BE2C (cell line): Measurements from ENCODE around the gene RASL12.

Source experiments
- DNase-seq: peaks from one replicate; pipeline ENCODE4 v3.0.0-alpha.2; 2020
- H3K27me3 ChIP-seq: fragments of 250-450 bp; sonication (Bioruptor Pico); 2 replicates; pipeline ENCODE4 v1.5.1; 2020; ENCODE audit warnings: mild to moderate bottlenecking
- H3K36me3 ChIP-seq: fragments of 250-450 bp; sonication (Bioruptor Pico); 2 replicates; pipeline ENCODE4 v1.5.1; 2020; ENCODE audit warnings: mild to moderate bottlenecking
- H3K4me1 ChIP-seq: fragments of 250-450 bp; sonication (Bioruptor Pico); 2 replicates; pipeline ENCODE4 v1.5.1; 2020
- H3K4me3 ChIP-seq: 2 replicates; pipeline ENCODE4 v1.5.1; 2011; ENCODE audit warnings: low read depth, low read length
- H3K9me3 ChIP-seq: fragments of 250-450 bp; sonication (Bioruptor Pico); 2 replicates; pipeline ENCODE4 v1.5.1; 2020
- TF ChIP-seq, protein P1 (sequence below): IDR thresholded peaks from 2 replicates; pipeline ENCODE4 v1.5.1; 2012; ENCODE audit warnings: mild to moderate bottlenecking, low read depth, low read length

The RASL12 gene

DNA sequence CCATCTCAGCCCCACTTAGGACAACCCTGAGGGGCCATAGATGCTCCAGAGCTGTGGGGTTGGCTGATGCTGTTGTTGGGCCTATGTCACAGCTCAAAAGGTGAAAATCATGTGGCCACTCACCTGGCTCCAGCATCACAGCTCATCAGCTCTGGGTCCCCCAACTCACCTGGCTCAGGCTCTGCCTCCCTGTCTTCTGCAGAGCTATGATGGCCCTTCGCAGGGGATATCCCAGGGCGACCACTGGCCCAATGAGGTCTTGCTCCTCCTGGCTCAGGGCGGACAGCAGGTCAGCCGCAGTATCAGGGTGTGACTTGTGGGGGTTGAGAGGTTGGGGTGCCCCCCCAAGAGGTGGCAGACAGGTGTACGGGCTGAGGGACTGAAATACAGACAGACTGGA, 31.5 kb upstream of the RASL12 start:
- 0 out of 2 replicates have a peak, but pooled peaks cover 2% of the 10 kb centered on the region for H3K4me1 ChIP-seq
- no peak for DNase-seq
- no peaks in the 10 kb centered on the region for H3K27me3 ChIP-seq
- peaks cover 13% of the 10 kb centered on the region for H3K36me3 ChIP-seq
- no peak overlapping the region for H3K4me3 ChIP-seq
- H3K9me3 ChIP-seq: no peaks in the 10 kb centered on the region
- TF ChIP-seq, protein P1, sequence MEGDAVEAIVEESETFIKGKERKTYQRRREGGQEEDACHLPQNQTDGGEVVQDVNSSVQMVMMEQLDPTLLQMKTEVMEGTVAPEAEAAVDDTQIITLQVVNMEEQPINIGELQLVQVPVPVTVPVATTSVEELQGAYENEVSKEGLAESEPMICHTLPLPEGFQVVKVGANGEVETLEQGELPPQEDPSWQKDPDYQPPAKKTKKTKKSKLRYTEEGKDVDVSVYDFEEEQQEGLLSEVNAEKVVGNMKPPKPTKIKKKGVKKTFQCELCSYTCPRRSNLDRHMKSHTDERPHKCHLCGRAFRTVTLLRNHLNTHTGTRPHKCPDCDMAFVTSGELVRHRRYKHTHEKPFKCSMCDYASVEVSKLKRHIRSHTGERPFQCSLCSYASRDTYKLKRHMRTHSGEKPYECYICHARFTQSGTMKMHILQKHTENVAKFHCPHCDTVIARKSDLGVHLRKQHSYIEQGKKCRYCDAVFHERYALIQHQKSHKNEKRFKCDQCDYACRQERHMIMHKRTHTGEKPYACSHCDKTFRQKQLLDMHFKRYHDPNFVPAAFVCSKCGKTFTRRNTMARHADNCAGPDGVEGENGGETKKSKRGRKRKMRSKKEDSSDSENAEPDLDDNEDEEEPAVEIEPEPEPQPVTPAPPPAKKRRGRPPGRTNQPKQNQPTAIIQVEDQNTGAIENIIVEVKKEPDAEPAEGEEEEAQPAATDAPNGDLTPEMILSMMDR: no peak

DNA sequence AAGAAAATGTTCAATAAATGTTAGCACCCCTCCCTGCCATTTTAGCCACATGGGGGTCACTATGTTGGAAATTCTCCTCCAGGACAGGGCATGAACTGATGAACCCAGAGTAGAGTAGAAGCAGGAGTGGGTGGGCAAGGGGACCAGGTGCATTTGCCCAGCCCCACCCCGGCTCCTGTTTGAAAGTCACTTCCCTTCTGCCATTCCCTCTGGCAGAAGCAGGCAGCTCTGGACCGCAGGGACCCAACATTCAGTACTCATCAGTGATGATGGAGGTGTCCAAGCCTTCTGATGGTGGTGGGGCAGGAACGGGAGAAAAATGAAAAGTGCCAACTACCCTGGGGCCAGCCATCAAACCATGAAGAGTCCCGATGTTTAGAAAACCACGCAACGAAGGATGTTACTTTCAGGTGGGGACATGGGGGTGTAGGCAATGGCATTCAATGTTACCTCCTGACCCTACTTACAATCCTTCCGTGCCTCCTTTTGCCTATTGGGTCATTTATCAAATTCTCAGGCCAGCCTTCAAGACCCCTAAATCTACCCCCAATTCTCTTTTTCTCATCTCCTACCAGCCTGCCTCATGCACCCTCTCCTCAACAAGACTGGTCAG, 30.0 kb upstream of the RASL12 start:
- TF ChIP-seq, protein P1: no peak
- no peak for DNase-seq

DNA sequence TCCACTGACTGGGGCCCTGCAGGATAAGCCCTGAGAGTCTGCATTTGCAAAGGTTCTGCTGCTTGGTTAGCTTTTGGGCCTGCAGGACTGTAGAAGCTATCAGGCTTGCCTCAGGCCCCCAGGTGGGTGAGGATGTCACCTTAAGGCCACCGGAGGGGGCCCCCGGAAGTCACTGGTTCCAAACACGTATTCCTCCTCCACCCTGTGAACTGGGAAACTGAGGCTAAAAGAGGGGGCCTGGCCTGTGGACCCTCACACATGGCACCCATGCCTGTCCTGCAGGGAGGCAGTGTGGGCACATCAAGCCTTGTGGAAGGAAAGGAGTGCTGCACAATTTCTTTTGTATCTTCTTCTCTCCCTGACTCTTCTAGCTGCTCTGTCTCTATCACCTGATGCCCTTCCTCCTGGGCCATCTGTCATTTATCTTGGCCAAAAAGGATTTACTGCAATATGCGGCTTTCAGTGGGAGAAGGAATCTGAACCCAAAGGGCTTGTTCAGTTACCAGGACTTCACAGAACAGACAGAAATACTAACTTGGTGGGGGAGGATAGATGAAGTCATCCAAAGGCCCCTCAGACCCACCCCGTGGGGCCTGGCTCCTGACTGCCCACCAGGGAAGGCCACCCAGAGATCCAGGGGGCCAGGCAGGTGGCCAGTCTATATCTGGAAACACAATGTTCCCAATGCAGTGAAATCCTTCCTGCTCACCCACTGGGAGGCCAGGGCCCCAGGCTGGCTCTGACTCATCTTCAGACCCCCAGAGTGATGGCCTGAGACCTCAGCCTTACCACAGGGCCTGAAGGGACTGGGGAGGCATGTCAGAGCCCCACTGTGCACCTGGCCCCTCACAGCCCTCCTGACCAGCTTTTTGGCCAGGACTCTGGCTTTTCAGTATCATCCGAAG, 28.9 kb upstream of the RASL12 start:
- DNase-seq: no peak
- no peaks in the 10 kb centered on the region for H3K27me3 ChIP-seq
- no peaks in the 10 kb centered on the region for H3K9me3 ChIP-seq
- H3K36me3 ChIP-seq: peaks cover 13% of the 10 kb centered on the region
- TF ChIP-seq, protein P1: no peak
- no peak overlapping the region for H3K4me3 ChIP-seq
- H3K4me1 ChIP-seq: 0 out of 2 replicates have a peak, but pooled peaks cover 3% of the 10 kb centered on the region

More for the DNA sequence above, 30.0 kb upstream of the RASL12 start:
- H3K9me3 ChIP-seq: no peaks in the 10 kb centered on the region
- no peak overlapping the region for H3K4me3 ChIP-seq
- no peaks in the 10 kb centered on the region for H3K27me3 ChIP-seq
- H3K4me1 ChIP-seq: 0 out of 2 replicates have a peak, but pooled peaks cover 3% of the 10 kb centered on the region
- peaks cover 13% of the 10 kb centered on the region for H3K36me3 ChIP-seq

DNA sequence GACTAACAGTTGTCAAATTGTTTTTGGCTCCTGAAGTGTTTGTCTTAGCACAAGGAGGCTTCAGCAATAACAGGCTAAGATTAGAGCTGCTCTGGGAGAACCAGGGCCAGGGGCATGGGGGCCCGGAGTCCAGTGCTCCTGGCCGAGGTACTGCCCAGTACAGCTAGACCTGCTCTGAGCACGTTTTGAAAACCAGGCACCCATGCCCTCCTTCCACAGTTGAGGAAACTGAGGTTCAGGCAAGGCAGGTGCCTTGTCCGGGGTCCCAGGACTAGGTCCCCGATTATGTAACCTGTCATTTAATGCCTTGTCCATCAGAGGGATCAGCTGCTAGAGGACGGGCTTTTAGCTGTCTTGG, 27.9 kb upstream of the RASL12 start:
- H3K36me3 ChIP-seq: peaks cover 9% of the 10 kb centered on the region
- H3K27me3 ChIP-seq: no peaks in the 10 kb centered on the region
- DNase-seq: no peak
- H3K4me1 ChIP-seq: 0 out of 2 replicates have a peak, but pooled peaks cover 3% of the 10 kb centered on the region
- no peak overlapping the region for H3K4me3 ChIP-seq
- TF ChIP-seq, protein P1: no peak
- H3K9me3 ChIP-seq: no peaks in the 10 kb centered on the region

DNA sequence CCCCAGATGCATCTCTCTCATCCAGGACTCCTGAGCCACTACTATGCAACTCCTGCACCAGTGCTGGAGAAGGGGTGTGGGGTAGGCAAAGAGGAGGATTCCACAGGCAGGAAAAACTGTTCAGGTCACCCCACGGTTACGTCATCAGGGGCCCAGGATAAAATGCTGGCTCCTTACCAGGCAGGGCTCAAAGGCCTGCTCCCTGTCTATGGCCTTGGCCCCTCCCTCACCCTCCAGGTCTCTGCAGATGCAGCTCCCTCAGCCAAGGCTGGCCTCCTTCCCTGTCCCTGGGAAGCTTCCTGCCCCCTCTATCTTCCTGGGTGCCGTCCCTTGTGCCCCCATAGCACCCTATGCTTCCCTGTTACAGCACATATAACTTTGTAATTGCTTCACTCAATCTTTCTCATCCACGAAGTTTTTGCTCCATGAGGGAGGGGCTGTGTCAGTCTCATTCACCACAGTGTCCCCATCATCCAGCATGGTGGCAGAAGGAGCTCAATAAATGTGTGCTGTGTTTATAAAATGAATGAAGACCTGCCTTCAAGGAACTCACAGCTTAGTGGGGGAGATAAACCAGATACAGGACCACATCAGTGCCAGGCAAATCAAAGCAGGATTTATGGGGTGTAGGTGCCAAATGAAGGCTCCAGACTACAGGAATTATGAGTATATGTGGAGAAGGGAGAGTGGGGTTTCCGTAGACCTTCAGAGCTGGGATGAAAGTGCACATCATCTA, 27.4 kb upstream of the RASL12 start:
- DNase-seq: no peak
- no peaks in the 10 kb centered on the region for H3K9me3 ChIP-seq
- TF ChIP-seq, protein P1: no peak
- peaks cover 9% of the 10 kb centered on the region for H3K36me3 ChIP-seq
- H3K4me3 ChIP-seq: no peak overlapping the region
- 0 out of 2 replicates have a peak, but pooled peaks cover 3% of the 10 kb centered on the region for H3K4me1 ChIP-seq
- no peaks in the 10 kb centered on the region for H3K27me3 ChIP-seq
